Stimulated activated CD4-positive, alpha-beta T cell treated with anti-CD3 and anti-CD28 coated beads, TNF-alpha, amount 100 ng/mL, for 4 hours (primary cell): Measurements from ENCODE around the gene LMOD1.
A peak's percentile ranks its signal among the peaks of the same experiment; 100 is the strongest.
"Not testable (repeated sequence)": the region's sequence is repeated elsewhere in the genome, so short reads cannot be mapped to it uniquely, and the experiment has no call there.

Source experiments
- DNase-seq, 3 experiments: peaks; one replicate each; pipeline ENCODE4 v3.0.0-alpha.2; 2020; ENCODE audit warnings: low read depth in 3 of 3

Gene LMOD1

DNA sequence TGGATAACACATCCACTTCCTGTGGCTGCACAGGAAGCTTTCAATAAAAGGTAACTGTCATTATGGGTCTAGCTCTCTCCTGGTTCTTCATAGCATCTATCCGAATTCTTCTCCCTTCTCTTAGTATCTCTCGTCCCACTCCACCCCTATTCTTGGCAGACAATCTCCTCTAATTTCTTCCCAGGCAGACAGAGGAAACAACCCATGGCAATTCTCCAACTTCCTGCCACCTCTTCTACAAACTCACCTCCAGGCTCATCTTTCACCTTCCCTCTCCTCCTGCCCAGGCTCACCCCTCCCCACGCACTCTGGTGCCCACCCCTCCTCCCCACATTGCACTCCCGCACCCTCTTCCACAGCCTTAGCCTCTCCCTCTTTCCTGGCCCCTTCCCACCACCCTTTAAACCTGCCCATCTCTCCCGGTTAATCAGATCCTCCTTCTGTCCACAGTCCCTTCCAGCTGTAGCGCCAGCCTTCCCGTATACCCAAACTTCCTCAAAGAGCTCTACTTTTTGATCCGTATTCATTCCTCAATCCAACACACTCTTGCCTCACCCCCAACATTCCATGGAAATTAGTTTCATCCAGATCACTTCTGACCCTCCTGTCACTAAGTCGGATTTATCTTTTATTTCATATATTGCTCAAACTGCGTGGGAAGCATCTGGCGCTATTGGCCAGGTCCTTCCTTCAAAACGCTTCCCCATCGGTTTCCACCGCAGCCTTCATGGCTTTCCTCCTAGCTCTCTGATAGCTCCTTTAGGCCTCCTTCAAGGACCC is 31.7 kb downstream of the LMOD1 start:
- no peak for DNase-seq

DNA sequence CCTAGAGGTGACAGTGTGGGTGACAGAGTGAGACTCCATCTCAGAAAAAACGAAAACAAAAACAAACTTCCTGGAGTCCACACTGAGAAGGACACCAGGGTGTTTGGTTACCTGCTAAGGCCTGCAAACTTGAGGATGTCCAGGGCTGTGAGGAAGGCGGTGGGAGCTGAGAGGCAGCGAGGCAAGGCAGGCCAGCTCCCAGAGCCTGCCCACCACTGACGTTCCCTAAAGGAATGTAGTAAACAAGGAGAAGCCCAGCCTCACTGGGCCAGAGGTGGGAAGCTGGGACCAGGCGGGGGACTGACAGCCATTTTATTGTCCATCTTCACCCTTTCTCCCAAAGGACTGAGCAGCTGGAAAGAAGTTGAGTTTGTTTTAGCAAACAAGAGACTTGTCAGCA is 33.5 kb downstream of the LMOD1 start:
- no peak for DNase-seq

DNA sequence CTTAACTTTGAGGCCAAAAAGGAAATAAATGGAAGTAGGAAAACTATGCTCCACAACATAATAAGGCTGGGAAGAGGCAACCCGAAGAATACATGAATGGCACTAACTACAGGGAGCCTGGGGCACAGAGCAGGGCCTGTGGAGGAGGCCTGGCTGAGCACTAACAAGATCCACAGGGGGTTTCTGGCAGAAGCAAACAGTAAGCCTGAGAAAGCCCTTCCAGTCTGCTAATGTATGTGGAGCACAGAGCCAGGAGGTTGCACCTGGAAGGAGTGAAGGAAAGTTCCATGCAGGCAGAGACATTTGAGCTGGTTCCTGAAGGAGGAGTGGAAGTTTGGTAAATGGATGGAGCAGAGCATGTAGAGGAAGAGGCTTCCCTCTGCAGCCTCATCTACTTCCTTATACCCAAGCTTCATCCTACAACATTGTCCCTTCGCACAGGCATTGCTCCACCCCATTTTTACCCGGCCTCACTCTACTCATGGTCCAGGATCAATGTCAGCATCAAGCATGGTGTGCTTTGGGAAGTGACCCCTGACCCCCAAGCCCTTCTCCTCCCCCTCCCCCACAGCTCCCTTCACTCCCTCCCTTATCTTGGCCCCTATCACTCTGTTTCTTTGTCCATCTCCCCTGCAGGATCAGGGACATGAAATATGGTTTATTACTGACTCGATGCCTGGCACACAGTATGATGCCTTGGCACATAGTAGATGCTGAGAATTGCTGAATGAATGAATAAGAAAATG is 34.3 kb downstream of the LMOD1 start:
- no peak for DNase-seq

DNA sequence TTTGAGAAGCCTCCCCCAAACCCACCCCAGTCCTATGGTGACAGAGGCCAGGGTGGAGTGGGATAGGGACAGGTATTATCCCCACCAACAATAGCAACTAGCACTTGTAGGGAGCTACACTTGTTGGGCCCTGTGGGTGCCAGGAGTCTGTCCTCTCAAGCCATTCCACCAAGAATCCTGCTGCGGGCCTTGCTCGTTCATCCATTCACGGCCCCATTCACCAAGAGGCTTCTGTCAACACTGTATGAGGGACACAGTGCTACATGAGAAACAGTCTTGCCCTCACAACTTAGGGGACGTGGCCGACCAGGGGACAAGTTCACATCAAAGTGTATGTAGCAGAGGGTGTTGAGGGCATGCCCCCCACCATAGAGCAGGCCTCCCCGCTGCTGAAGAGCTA is 38.7 kb downstream of the LMOD1 start:
- no peak for DNase-seq

DNA sequence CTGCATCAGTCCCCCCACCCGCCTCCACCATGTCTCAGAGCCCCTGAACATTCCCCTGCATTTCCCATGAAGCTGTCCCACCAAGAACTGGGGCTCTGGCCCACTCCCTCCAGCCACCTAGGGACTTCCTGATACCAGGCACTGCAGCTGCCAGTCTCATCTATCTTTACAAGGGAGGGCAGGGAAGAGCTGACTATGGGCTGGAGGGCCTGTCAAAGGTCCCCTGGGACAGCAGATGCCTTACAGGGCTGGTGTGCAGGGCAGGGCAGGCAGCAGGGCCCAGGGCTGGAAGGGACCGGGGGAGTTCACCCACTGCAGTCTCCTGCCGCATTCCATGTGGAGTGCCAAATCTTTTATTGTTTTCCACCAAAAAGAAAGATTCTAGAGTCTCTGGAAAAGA is 40.0 kb downstream of the LMOD1 start:
- no peak for DNase-seq

DNA sequence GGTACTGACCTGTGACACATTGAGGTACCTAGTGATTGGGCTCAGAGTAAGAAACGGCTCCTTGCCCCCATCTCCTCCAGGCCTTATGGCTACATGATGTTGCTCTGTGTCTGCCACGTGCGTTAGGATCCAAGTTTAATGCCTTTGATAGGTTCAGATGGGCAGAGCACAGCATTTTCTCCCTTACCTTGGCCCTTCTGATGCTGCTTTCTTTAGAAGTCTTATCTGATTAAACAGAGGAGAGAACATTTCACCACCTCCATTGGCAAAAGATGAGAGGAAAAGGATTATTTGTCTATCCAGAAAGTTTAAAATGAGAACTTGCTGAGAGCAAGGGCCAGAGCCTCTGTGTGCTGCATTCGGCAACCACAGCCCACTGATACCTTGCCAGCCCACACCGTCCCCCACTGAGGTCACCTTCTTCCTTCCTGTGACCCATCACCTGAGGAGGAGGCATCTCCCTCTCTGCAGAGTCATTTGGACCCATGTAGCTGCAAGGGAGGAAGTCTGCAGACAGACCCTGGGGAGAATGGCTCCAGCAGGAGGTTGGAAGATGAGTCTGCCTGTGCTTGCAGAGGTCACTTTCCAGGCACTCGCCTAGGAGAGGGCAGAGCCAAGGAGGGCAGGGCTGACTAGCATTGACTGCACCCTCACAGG is 41.0 kb downstream of the LMOD1 start:
- DNase-seq: no peak

DNA sequence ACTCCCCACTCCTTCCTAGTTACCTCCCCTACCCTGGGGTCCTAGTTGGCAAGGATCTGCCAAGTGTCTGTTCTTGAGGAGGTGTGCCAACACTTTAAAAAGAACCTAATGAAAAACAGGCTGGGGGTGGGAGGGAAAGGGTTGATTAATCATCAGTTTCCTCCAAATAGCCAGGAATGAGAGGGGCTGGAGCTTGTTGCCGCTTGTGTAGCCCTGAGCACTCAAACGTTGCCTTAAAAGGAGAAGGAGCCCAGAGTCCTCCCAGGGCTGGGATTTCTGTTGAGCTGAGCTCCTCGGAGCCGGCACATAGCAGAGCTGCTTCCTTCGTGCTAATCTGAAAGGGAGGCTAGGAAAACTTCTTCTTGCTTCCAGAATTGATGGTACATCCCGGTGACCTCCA is 41.8 kb downstream of the LMOD1 start:
- no peak for DNase-seq

DNA sequence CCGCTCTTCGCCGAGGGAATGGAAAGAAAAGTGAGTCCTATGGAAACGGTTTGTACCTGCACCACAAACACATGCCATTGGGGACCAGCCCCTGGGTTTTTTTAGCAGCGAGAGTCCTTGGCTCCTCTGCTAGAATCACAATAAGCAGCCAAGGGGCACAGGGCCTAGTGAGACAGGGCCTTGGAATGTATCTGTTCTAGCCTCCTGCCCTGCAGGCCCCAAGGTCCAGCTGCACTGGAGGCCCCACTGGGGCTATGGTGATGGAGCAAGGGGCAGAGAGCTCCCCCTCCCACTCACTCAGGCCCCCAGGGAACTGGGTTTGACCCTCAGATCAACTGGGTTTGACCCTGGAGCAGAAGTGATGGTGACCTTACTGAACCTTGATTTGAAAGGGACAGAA is 43.2 kb downstream of the LMOD1 start:
- no peak for DNase-seq

DNA sequence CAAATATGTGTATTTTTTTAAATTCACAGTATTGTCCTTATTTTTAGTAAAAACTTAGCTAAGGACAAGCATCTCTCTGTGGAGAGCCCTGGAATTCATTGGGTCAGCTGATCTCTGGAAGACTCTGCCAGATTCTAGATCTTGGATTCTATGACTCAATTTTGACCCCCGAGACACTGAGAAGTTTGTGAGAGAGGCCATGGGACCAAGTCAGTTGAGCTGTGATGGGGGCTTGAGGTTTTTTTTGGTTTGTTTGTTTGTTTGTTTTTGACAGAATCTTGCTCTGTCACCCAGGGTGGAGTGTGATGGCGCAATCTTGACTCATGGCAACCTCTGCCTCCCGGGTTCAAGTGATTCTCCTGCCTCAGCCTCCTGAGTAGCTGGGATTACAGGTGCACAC is 44.1 kb downstream of the LMOD1 start:
- DNase-seq: no peak

DNA sequence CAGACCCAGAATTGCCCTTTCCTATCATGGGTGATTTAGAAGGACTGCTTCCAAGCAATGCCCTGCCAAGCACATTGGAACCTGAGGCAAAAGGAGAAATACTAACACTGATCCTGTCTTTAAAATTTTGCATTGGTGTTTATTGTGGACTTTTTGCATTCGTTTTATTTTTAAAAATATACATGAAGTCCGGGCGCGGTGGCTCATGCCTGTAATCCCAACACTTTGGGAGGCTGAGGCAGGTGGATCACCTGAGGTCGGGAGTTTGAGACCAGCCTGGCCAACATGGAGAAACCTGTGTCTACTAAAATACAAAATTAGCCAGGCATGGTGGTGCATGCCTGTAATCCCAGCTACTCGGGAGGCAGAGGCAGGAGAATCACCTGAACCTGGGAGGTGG is 45.3 kb downstream of the LMOD1 start:
- DNase-seq: not testable (repeated sequence)

DNA sequence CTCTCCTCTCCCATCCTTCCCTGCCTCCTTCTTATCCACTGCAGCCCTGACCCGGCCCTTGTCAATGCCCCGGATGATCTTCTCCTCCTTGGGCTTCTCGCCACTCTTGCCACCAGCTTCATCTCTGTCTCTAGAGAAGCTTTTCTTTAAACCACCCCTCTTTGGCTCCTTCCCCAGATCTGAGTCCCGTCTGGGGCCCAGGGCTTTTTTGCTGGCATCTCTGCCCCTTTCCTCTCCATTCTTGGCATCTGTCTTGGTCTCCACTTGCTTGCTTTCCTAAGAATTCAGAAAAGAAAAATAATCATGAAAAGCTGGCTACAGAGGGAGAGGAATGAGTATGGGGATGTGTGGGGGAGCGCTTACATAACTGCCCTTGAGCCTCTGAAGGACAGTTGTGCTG is 45.9 kb downstream of the LMOD1 start:
- DNase-seq: no peak

DNA sequence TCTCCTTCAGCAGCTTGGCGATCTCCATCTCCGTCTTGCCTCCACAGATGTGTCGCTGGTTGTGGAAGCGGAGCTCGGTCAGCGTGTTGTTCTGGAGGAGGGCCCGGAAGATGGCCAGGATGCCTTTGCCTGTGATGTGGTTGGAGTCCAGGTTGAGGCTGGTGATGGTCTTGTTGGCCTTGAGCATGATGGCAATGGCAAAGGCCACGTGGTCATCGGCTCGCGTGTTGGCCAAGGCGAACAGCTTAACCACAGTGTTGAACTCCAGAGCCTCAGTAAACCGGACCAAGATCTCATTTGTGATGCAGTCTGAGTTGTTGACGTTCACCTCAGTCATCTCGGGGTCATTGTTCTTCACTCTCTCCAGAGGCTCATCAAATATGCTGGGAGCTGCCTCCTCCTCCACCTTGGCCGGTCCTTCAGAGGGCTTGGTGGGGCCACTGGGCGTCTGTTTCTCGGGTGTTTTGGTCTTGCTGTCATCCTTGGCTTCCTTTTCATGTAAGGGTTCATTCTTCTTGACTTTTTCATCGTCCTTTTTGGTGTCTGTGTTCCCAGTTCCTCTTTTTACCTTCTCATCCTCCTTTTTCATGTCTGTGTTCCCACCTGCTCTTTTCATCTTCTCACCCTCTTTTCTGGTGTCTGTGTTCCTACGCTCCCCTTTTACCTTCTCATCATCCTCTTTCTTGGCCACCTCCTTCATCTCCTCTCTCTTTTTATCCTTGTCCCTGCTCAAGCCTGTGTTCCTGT is 46.5 kb downstream of the LMOD1 start:
- no peak for DNase-seq

DNA sequence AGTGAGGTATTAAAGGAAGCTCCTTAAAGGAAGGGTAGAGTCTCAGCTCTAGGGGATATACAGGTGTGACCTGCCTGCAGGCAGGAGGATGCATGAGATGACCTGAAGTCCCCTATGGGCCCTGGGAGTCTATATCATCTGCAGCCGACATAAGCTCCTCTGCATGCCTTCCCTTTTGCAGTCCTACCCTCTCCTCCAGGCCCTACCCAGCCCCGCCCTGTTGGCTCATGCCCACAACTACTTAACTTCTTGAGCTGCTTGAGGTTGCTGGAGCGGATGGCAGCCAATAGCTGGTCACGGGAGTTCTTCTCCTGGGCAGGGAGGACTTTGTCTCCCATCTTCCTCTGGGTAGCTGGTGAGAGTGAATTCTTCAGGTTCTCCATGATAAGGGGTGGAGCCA is 47.4 kb downstream of the LMOD1 start:
- no peak for DNase-seq

DNA sequence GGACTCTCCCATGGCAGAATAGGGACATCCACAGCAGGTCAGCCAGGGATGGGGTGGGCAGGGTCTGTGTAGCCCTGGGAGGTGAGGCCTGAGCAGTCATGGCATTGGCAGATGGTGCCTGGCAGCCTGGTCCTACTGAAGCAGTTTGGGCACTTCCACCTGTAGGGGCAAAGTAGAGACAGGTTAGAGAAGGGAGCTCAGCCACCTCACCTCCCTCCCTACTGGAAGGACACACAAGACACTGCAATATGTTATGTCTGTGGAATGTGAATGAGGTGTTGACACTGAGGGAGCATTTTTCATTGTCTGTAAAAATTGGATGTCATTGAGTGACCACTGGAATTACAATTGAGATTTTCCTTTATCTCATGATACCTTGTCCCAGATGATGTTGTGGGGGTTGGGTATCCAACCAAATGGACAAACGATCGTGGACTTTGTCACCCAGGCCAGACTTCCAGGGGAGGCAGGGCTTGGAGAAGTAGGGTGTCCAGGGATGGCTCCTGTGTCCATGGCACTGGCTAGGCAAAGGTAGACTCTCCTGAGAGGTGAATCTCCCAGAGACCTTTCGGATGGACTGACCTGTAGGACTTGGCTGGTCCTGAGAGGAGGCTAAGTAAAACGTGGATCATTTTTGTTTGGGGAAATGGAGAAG is 48.0 kb downstream of the LMOD1 start:
- DNase-seq: no peak

DNA sequence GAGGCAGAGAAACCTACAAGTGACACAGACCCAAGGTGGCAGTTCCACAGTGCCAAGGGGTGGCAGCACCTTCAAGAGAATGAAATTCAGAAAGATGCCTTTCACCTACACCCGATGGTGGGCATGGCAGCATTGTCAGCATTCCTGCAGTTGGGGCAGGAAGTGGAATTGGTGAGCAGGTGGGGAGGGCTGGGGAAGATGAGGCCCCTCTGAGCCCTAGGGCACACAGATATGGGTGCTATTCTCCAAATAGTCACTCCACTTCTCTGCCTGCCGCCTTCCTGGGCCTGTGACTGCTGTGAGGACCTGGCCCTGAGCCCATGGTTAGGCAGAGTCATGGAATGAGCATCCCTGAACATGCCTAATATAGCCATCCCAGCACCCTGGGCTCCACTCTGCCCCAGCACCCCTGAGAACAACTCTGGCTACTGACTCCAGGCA is 49.4 kb downstream of the LMOD1 start:
- no peak for DNase-seq

DNA sequence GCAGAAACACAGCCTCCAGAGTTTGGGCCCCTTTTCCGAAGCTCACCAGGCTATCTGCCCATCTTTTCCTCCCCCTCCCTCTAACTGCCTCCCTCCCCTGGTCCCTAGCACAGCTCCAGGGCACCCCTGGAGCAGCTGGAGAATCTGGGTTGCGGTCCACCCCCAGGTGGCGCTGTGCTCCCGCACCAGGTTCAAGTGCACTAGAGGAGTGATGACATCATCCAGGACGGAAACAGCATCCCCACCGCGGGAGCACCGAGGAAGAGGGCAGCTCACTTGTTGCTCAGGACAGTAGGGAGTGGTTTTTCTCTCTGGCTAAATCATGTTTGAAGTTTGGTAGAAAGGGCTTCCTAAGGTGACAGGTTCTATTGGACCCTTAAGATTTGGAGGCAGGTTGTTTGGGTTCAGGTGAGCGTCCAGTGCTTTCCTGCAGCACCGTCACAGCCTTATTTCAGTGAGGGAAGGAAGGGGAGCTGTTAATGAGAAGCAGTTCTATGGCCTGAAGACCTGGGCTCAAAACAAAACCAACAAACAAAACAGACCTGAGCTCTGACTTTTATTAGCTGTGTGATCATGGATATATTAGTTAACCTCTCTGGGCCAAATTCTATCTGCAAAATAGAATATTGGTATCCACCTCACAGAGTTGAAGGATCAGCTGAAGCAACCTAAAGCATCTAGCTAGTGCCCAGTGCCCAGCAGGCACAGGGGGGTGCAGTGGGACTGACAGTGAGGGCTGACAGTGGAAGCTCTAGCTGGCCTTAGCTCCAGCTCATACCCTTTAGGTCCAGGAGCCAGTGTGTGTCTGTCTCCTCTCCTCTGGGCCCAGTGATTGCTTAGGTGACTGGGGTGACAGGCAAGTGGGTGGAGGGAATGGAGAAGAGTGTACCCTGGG is 50.2 kb downstream of the LMOD1 start:
- peak; percentile 62 to 66 (median 65) for DNase-seq

DNA sequence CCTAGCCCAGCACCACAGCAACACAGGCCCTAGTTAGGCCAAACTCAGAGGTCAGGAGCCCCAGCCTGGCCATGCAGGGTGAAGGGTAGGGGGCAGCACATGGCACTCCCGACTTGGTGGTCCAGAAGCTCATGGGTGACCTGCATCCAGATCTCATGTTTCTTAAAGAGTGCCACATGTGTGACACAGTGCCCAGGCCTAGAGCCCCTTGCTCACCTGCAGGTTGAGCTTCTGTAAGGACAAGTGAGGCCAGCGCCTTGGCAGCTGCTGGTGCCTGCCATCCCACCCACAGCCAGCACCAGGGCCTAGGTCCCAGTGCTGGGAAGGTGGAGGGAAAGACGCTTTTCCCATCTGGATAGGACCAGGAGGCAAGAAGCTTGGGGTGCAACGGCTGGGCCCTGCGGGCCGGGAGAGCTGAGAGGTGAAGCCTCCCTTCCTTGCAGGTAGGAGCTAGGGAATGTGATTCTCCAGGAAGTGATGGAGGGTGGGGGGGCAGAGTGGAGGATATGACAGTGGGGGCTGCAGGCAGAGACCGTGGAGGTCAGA is 51.2 kb downstream of the LMOD1 start:
- DNase-seq: no peak

DNA sequence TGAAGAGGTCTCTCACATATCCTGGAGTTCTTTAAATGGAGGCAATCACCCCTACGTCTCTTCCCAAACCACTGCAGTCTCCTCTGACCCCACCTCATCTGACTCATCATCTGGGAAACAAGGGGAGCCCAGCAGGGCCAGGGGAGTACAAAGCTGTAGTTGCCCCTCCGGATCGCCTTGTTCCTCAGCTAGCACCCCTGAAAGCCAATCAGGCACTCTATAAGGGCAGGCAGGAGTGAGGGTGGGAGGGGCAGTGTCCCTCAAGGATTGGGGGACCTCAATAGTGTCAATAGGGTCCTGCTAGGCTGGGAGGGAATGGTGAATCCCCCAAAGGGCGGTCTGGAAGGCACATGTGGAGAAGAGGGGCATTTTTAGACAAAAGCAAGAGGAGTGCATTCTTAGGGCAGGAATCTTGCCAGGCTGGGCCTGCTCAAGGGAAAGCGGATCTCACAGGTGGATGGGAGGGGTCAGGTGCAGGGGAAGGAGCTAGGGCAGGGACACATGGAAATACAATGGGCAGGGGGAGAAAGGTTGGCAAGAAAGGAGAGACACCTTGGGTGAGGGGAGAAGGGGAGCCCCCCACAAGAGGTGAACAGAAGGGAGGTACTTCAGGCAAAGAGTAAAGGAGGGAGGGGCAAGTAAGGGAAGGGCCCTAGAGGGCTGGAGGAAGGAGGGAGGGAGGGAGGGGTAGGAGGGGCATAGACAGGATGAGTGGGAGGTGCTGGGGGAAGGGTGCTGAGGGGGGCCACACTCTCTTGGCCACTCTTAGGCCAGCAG is 51.8 kb downstream of the LMOD1 start:
- no peak for DNase-seq

DNA sequence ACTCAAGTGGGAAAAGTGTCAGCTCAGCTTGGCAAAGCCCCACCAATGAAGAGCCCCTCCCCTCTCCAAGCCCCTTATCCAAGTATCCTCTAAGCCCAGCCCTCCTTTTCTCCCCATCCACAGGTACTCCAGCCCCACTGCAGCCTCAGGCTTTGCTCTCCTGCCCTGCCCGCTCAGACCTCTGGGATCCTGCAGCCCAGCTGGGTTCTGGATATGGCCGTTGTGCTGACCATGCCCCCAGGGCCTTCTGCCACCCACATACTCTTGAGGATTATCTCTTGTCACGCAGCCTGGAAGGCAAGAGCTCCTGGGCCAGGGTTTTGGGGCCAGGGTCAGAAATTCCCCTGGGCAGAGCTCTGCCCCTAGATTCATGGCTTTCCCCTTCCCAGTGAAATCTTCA is 52.9 kb downstream of the LMOD1 start:
- DNase-seq: no peak
